ENCODE measurements around the gene SNX33.

GRCh38 chr15:75687486-75688277 is 40.0 kb downstream of the SNX33 start:
- no peak for TF ChIP-seq GMEB1 (CRISPR knock-in tag; IDR thresholded peaks at IDR 0.05; ENCODE audit: borderline replicate concordance)
- no peak for TF ChIP-seq MAFF (IDR thresholded peaks at IDR 0.05; ENCODE audit: low read depth, low read length)
- no peak for TF ChIP-seq CEBPZ (IDR thresholded peaks at IDR 0.05; ENCODE audit: low read length)
- no peak for TF ChIP-seq ZNF816 (CRISPR knock-in tag; IDR thresholded peaks at IDR 0.05; ENCODE audit: borderline replicate concordance)
